Measurements from ENCODE around the gene MINAR1. TPM values are rescaled to one million over a fixed set of nuclear protein-coding genes. Genes with fewer than 3 reads are reported as not detected.

Gene MINAR1
- total RNA-seq, 4 donors from 2014 or later, result 0.03 to 0.38 (median 0.17) TPM

DNA sequence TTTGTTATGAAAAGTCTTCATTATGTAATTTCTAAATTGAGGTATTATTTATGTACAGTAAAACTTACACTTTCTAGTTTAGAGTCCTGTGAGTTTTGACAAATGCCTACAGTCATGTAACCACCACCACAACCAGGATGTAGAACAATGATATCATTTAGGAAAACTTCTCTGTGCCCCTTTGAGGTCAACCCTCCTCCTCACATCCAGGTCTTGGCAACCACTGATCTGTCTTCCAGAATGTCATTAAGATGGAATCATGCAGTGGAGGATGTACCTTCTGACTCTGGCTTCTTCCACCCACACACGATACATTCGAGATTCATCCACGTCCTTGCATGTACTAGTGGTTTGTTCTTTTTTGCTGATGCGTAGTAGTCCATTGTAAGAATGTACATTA is 23.2 kb downstream of the MINAR1 start:
- no peaks in the 10 kb centered on the region for H3K36me3 ChIP-seq
- H3K9me3 ChIP-seq, result no peaks in the 10 kb centered on the region
- DNase-seq, result no peak
- no peak overlapping the region for H3K27ac ChIP-seq
- no peak overlapping the region for H3K4me3 ChIP-seq
- TF ChIP-seq, protein P1, sequence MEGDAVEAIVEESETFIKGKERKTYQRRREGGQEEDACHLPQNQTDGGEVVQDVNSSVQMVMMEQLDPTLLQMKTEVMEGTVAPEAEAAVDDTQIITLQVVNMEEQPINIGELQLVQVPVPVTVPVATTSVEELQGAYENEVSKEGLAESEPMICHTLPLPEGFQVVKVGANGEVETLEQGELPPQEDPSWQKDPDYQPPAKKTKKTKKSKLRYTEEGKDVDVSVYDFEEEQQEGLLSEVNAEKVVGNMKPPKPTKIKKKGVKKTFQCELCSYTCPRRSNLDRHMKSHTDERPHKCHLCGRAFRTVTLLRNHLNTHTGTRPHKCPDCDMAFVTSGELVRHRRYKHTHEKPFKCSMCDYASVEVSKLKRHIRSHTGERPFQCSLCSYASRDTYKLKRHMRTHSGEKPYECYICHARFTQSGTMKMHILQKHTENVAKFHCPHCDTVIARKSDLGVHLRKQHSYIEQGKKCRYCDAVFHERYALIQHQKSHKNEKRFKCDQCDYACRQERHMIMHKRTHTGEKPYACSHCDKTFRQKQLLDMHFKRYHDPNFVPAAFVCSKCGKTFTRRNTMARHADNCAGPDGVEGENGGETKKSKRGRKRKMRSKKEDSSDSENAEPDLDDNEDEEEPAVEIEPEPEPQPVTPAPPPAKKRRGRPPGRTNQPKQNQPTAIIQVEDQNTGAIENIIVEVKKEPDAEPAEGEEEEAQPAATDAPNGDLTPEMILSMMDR (IDR thresholded peaks at IDR 0.05), result no peak
- no peak for TF ChIP-seq POLR2A (IDR thresholded peaks at IDR 0.05)
- 88 to 91% methylated on average over 4 of the region's 4 CpGs for WGBS, 2 donors
- H3K4me1 ChIP-seq, result no peaks in the 10 kb centered on the region
- H3K27me3 ChIP-seq, result peaks cover 0 to 28% (median 0%) of the 10 kb centered on the region in 4 donors
- intact Hi-C loops (cut with DNase I), result no loop called here

- WGBS, 2 donors, result 83% methylated on average over 6 of the region's 6 CpGs
- Histone ChIP-seq H3K4me3 (no peak overlapping the region), H3K4me1 (no peaks in the 10 kb centered on the region), H3K27ac (no peak overlapping the region), H3K36me3 (no peaks in the 10 kb centered on the region), H3K27me3 (peaks cover 0 to 23% (median 0%) of the 10 kb centered on the region in 4 donors), H3K9me3 (no peaks in the 10 kb centered on the region)
- TF ChIP-seq POLR2A (IDR thresholded peaks at IDR 0.05), result no peak
- no peak for DNase-seq
- intact Hi-C loops (cut with DNase I), result no loop called here
Measured at GRCh38 chr15:79455943-79456342, 23.8 kb downstream of the MINAR1 start.

DNA sequence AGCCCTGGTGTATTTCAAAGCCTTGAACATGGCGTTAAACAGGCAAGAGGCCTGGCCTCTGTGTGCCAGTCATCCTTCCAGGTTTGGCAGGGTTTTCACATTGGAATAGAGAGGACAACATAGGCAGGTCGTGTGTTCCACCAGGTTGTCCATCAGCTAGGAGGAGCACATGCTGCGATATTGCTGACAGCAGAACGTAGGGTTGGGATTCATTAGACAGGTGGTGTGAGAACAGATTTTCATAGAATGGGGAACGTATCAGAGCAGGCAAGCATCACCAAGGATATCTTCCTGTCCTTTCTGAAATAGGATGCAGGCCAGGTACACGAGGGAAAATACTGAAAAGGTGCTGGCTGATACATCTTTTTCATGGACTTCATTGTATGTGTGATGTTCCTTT is 26.4 kb downstream of the MINAR1 start:
- Histone ChIP-seq H3K27me3 (peaks cover 0 to 11% (median 0%) of the 10 kb centered on the region in 4 donors), H3K36me3 (no peaks in the 10 kb centered on the region), H3K4me3 (no peak overlapping the region), H3K4me1 (no peaks in the 10 kb centered on the region), H3K9me3 (no peaks in the 10 kb centered on the region), H3K27ac (no peak overlapping the region)
- DNase-seq, result no peak
- WGBS, 2 donors, result 76 to 79% methylated on average over 4 to 6 of the region's 6 CpGs
- no peak for TF ChIP-seq POLR2A (IDR thresholded peaks at IDR 0.05)
- TF ChIP-seq, protein P1 (IDR thresholded peaks at IDR 0.05), result no peak
- intact Hi-C loops (cut with DNase I), result no loop called here

DNA sequence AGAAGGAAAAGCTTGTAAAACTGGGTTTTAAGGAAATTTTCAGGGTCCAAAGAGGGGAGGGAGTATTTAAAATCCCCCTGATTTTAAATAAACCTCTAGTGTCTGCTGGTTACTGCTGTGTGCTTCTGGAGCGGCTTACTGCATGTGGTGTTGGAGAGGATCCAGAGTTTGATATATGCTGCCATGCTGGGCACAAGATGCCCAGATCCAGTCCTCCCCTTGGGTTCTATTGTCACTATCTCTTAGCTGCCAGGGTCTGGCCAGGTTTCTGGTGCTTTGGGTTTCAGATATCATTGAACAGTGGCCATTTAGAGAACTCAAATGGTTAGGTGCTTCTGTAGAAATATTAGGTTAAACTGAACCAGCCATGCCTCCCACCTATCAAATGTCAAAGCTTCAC is 27.5 kb downstream of the MINAR1 start:
- no peak for TF ChIP-seq POLR2A (IDR thresholded peaks at IDR 0.05)
- TF ChIP-seq, protein P1 (IDR thresholded peaks at IDR 0.05), result no peak
- WGBS, 2 donors, result 89 to 100% methylated on average over 1 of the region's 1 CpG
- intact Hi-C loops (cut with DNase I), result no loop called here

DNA sequence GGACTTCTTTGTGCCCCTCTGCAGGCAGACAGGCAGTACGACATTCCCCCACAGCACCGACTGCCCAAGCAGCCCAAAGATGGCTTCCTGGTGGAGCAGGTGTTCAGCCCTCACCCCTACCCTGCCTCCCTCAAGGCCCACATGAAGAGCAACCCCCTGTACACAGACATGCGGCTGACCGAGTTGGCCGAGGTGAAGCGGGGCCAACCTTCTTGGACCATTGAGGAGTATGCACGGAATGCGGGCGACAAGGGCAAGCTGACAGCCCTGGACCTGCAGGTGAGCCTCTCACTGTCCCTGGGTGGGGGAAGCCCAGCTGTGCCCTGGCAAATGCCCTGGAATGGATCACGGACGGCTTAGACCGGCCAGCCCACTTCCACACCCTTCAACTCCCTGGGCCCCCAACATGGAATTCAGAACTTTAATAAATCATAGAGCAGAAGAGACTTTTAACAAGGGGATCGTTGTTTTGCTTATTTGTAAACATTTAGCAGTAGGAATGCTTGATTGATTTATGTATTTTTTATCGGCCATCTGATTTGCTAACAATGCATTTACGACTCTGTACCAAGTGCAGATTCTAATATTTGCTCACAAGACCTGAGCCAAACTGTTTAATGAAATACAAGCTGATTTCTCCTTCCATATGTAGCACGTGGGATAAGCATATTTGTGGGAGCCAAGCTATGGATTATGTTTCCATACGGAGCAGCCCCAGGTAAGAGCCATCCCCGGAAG is 31.1 kb downstream of the MINAR1 start:
- Histone ChIP-seq H3K4me3 (no peak overlapping the region), H3K4me1 (no peaks in the 10 kb centered on the region), H3K36me3 (no peaks in the 10 kb centered on the region), H3K27me3 (peaks cover 0 to 11% (median 0%) of the 10 kb centered on the region in 4 donors), H3K27ac (no peak overlapping the region), H3K9me3 (no peaks in the 10 kb centered on the region)
- 64 to 71% methylated on average over 8 to 11 of the region's 18 CpGs for WGBS, 2 donors
- no peak for DNase-seq
- no peak for TF ChIP-seq POLR2A (IDR thresholded peaks at IDR 0.05)
- TF ChIP-seq, protein P1 (IDR thresholded peaks at IDR 0.05), result no peak
- intact Hi-C loops (cut with DNase I), result no loop called here

More for the DNA sequence above, 27.5 kb downstream of the MINAR1 start:
- no peak overlapping the region for H3K27ac ChIP-seq
- peaks cover 0 to 11% (median 0%) of the 10 kb centered on the region in 4 donors for H3K27me3 ChIP-seq
- no peak overlapping the region for H3K4me3 ChIP-seq
- no peaks in the 10 kb centered on the region for H3K36me3 ChIP-seq
- no peaks in the 10 kb centered on the region for H3K4me1 ChIP-seq
- no peak for DNase-seq
- no peaks in the 10 kb centered on the region for H3K9me3 ChIP-seq

All from esophagus squamous epithelium (tissue), 5 donors.